H1 (cell line): ENCODE results near the gene C12orf56. TPM values are rescaled to one million over a fixed set of nuclear protein-coding genes. Genes with fewer than 3 reads are reported as not detected.

Source experiments
- CTCF ChIA-PET: fragments of 300-600 bp; sonication (Branson Sonifier 250); formaldehyde crosslinking; loops from one replicate; lab custom pipeline; 2021; ENCODE audit not compliant: partially characterized antibody; lab: Charles Lee
- POLR2A ChIA-PET: fragments of 300-600 bp; sonication (Branson Sonifier 250); formaldehyde crosslinking; loops from one replicate; lab custom pipeline; 2021; ENCODE audit warnings: inconsistent platforms; ENCODE audit not compliant: partially characterized antibody; lab: Charles Lee
- DNase-seq, 2 experiments: peaks; one replicate each; pipeline versions ENCODE4 v3.0.0 to v3.0.0-alpha.2; 2010 to 2022; ENCODE audit warnings: low spot score in 2 of 2, low read depth in 1 of 2, mixed read lengths in 1 of 2
- FAIRE-seq: peaks from 2 replicates; lab custom pipeline; 2011; peaks lifted over from hg19 to GRCh38; lab: Jason Lieb, UNC
- H2AFZ ChIP-seq: 2 replicates; pipeline ENCODE4 v1.8.1; 2012; ENCODE audit warnings: low read length, inconsistent platforms
- H2AK5ac ChIP-seq: 2 replicates; pipeline ENCODE4 v1.6.1; 2013; ENCODE audit warnings: low read depth, low read length
- H2BK120ac ChIP-seq: replicated peaks from 2 replicates; pipeline ENCODE3; 2013; ENCODE audit warnings: low read depth, low read length, inconsistent platforms
- H2BK12ac ChIP-seq: 2 replicates; pipeline ENCODE4 v1.6.1; 2013; ENCODE audit warnings: low read depth, low read length
- H2BK15ac ChIP-seq: 2 replicates; pipeline ENCODE4 v1.6.1; 2013; ENCODE audit warnings: low read length
- H2BK20ac ChIP-seq: 2 replicates; pipeline ENCODE4 v1.6.1; 2013; ENCODE audit warnings: low read length
- H2BK5ac ChIP-seq: 2 replicates; pipeline ENCODE4 v1.6.1; 2013; ENCODE audit warnings: low read depth, low read length
- H3K14ac ChIP-seq: 2 replicates; pipeline ENCODE4 v1.6.1; 2013; ENCODE audit warnings: inconsistent platforms; ENCODE audit not compliant: insufficient read length
- H3K18ac ChIP-seq: 2 replicates; pipeline ENCODE4 v1.6.1; 2013; ENCODE audit warnings: low read length; ENCODE audit errors: extremely low read depth
- H3K23ac ChIP-seq: 2 replicates; pipeline ENCODE4 v1.6.1; 2013; ENCODE audit warnings: inconsistent platforms; ENCODE audit not compliant: insufficient read length
- H3K23me2 ChIP-seq: 2 replicates; pipeline ENCODE4 v1.6.1; 2013; ENCODE audit warnings: low read depth, low read length
- H3K27ac ChIP-seq: 2 replicates; pipeline ENCODE4 v1.6.1; 2011; ENCODE audit warnings: low read depth, low read length, inconsistent platforms
- H3K27me3 ChIP-seq, 4 experiments: replicated peaks in 1 of 4; 1 replicate in 1 of 4; 2 replicates in 3 of 4; pipeline versions ENCODE4 v1.6.1 to v1.8.1; 2011 to 2013; ENCODE audit warnings: low read length in 3 of 4, mild to moderate bottlenecking in 3 of 4, inconsistent platforms in 2 of 4, mixed read lengths in 2 of 4, moderate library complexity in 1 of 4; ENCODE audit not compliant: control insufficient read depth in 3 of 4, insufficient read depth in 3 of 4; ENCODE audit errors: extremely low read depth in 1 of 4
- H3K36me3 ChIP-seq, 4 experiments: 2 replicates each; pipeline versions ENCODE4 v1.6.1 to v1.8.1; 2011 to 2013; ENCODE audit warnings: mild to moderate bottlenecking in 4 of 4, low read length in 3 of 4, moderate library complexity in 2 of 4, control low read depth in 1 of 4, inconsistent platforms in 1 of 4; ENCODE audit not compliant: insufficient read depth in 4 of 4, control insufficient read depth in 2 of 4
- H3K4ac ChIP-seq: replicated peaks from 2 replicates; pipeline ENCODE3; 2013; ENCODE audit warnings: low read length, low read depth, mixed read lengths, inconsistent platforms; ENCODE audit not compliant: insufficient read length
- H3K4me1 ChIP-seq, 4 experiments: replicated peaks in 1 of 4; 1 replicate in 1 of 4; 2 replicates in 3 of 4; pipeline versions ENCODE4 v1.6.1 to v1.8.1; 2011 to 2013; ENCODE audit warnings: low read length in 3 of 4, inconsistent platforms in 2 of 4, mixed read lengths in 1 of 4; ENCODE audit not compliant: insufficient read depth in 4 of 4, control insufficient read depth in 3 of 4
- H3K4me2 ChIP-seq, 2 experiments: 2 replicates each; pipeline versions ENCODE4 v1.6.1 to v1.8.1; 2011 to 2013; ENCODE audit warnings: low read depth in 2 of 2, low read length in 2 of 2, control low read depth in 1 of 2, inconsistent platforms in 1 of 2, mild to moderate bottlenecking in 1 of 2; ENCODE audit not compliant: insufficient read depth in 1 of 2
- H3K4me3 ChIP-seq, 4 experiments: fragments of 200-600, 300-600 bp in 1 of 4; sonication (generic), shearing (Covaris generic), sonication (Bioruptor Twin) in 1 of 4; 2 replicates each; pipeline versions ENCODE4 v1.5.1 to v1.8.1; 2011 to 2016; ENCODE audit warnings: low read length in 4 of 4, low read depth in 3 of 4, control low read depth in 2 of 4, inconsistent platforms in 2 of 4, mild to moderate bottlenecking in 2 of 4, mixed read lengths in 1 of 4, moderate library complexity in 1 of 4; ENCODE audit not compliant: insufficient read depth in 2 of 4; ENCODE audit errors: extremely low read depth in 1 of 4
- H3K56ac ChIP-seq: replicated peaks from 2 replicates; pipeline ENCODE3; 2013; ENCODE audit warnings: low read depth, mild to moderate bottlenecking, mixed read lengths, low read length, inconsistent platforms; ENCODE audit not compliant: insufficient read length
- H3K79me1 ChIP-seq: 2 replicates; pipeline ENCODE4 v1.6.1; 2013; ENCODE audit warnings: low read depth, low read length, control low read depth
- H3K79me2 ChIP-seq, 2 experiments: 2 replicates each; pipeline versions ENCODE4 v1.6.1 to v1.8.1; 2012 to 2013; ENCODE audit warnings: low read length in 2 of 2, mild to moderate bottlenecking in 2 of 2, inconsistent platforms in 1 of 2; ENCODE audit not compliant: insufficient read depth in 2 of 2, control insufficient read depth in 1 of 2
- H3K9ac ChIP-seq, 4 experiments: replicated peaks in 1 of 4; 1 replicate in 1 of 4; 2 replicates in 3 of 4; pipeline versions ENCODE4 v1.6.1 to v1.8.1; 2011 to 2013; ENCODE audit warnings: low read depth in 3 of 4, low read length in 3 of 4, control low read depth in 2 of 4, mild to moderate bottlenecking in 2 of 4, moderate library complexity in 2 of 4, inconsistent platforms in 1 of 4; ENCODE audit errors: extremely low read depth in 1 of 4
- H3K9me3 ChIP-seq, 2 experiments: 2 replicates each; pipeline versions ENCODE4 v1.6.1 to v1.8.1; 2012 to 2013; ENCODE audit warnings: mild to moderate bottlenecking in 2 of 2, moderate library complexity in 2 of 2, control low read depth in 1 of 2, inconsistent platforms in 1 of 2, low read depth in 1 of 2, low read length in 1 of 2, mixed read lengths in 1 of 2; ENCODE audit not compliant: insufficient read depth in 2 of 2
- H4K20me1 ChIP-seq, 2 experiments: replicated peaks in 1 of 2; 2 replicates each; pipeline versions ENCODE3 to v1.8.1; 2011 to 2013; ENCODE audit warnings: inconsistent platforms in 2 of 2, low read length in 2 of 2, mild to moderate bottlenecking in 1 of 2; ENCODE audit not compliant: insufficient read depth in 2 of 2, control insufficient read depth in 1 of 2
- H4K5ac ChIP-seq: 2 replicates; pipeline ENCODE4 v1.6.1; 2013; ENCODE audit warnings: low read length, low read depth, mixed read lengths, inconsistent platforms; ENCODE audit not compliant: insufficient read length
- H4K8ac ChIP-seq: 2 replicates; pipeline ENCODE4 v1.8.0; 2013; ENCODE audit warnings: mild to moderate bottlenecking, moderate library complexity, low read length, inconsistent platforms; ENCODE audit not compliant: insufficient read depth; ENCODE audit errors: extremely low read depth
- H4K91ac ChIP-seq: replicated peaks from 2 replicates; pipeline ENCODE3; 2013; ENCODE audit warnings: low read length, mixed read lengths, inconsistent platforms; ENCODE audit not compliant: insufficient read length
- GTF2F1 ChIP-seq: IDR thresholded peaks from 2 replicates; pipeline ENCODE4 v1.6.1; 2012; ENCODE audit warnings: low read depth, low read length, improper control_type of control experiment, borderline replicate concordance
- JUN ChIP-seq: IDR thresholded peaks from 2 replicates; pipeline ENCODE4 v1.6.1; 2011; ENCODE audit warnings: low read depth, mild to moderate bottlenecking, improper control_type of control experiment, low read length
- POLR2A ChIP-seq, 2 experiments: IDR thresholded peaks; 1 replicate in 1 of 2; 2 replicates in 1 of 2; pipeline ENCODE4 v1.6.1; 2011; ENCODE audit warnings: low read depth in 2 of 2, low read length in 2 of 2, mild to moderate bottlenecking in 2 of 2; ENCODE audit errors: control extremely low read depth in 1 of 2
- SP1 ChIP-seq: IDR thresholded peaks from 2 replicates; pipeline ENCODE4 v1.6.1; 2011; ENCODE audit warnings: low read depth, low read length
- YY1 ChIP-seq: IDR thresholded peaks from 2 replicates; pipeline ENCODE4 v1.6.1; 2011; ENCODE audit warnings: low read depth, mild to moderate bottlenecking, low read length
- WGBS, 2 experiments: shearing (Covaris generic) in 1 of 2; methylation state at CpG; one replicate each; pipeline versions ENCODE4 v1.1.6 to v1.1.7; 2013 to 2015; ENCODE audit warnings: low lambda C conversion rate in 2 of 2, mixed read lengths in 2 of 2, inconsistent platforms in 1 of 2, low coverage in 1 of 2, missing lambda C conversion rate in 1 of 2; ENCODE audit not compliant: insufficient replicate concordance in 2 of 2, insufficient coverage in 1 of 2, insufficient read length in 1 of 2; ENCODE audit errors: extremely low coverage in 1 of 2, missing lambda C conversion rate in 1 of 2; 5-methylcytosine and 5-hydroxymethylcytosine counted together
- polyA plus RNA-seq, 7 experiments: library from polyadenylated mRNA; depleted of rRNA in 3 of 7; stranded (reverse) in 5 of 7; unstranded in 2 of 7; fragments of >200 nt in 5 of 7; fragments of 200-250 nt in 2 of 7; gene quantifications; 1 replicate in 5 of 7; 2 replicates in 1 of 7; 4 replicates in 1 of 7; pipeline versions ENCODE4 v1.2.1 to v1.2.3, GENCODE V29; 2011 to 2013; ENCODE audit warnings: missing spikeins in 2 of 7, mixed read lengths in 2 of 7
- total RNA-seq: library from RNA; stranded (reverse); fragmentation: NEBNext Ultra II Directional; extraction: Animal tissue kit (Norgen Biotek cat#: 25700); gene quantifications from 2 replicates; pipeline ENCODE4 v1.2.1, GENCODE V29; 2021

C12orf56 gene
- total and polyA plus RNA-seq, 2 of the 8 experiments (the other 6 are each of a cell fraction or from before 2014, with no cell fraction given), result 1.1 to 2.9 TPM

GRCh38 chr12:64221651-64222008, 168.9 kb downstream of the C12orf56 start:
- no peak overlapping the region for H4K5ac ChIP-seq
- no peaks in the 10 kb centered on the region for H3K9me3 ChIP-seq
- no peak overlapping the region for H2BK12ac ChIP-seq
- no peaks in the 10 kb centered on the region for H3K23me2 ChIP-seq
- peak overlapping the region; percentile 46; the same call in 1 of the 2 replicates for H2AFZ ChIP-seq
- H2BK120ac ChIP-seq, result no peak overlapping the region
- FAIRE-seq (peak; percentile 71), DNase-seq (peak; percentile 38 to 91)
- peak overlapping the region; percentile 85; the same call in 1 of the 2 replicates for H2BK5ac ChIP-seq
- H3K18ac ChIP-seq, result no peak overlapping the region; the same call in 1 of the 2 replicates
- H2AK5ac ChIP-seq, result no peak overlapping the region
- H3K4me2 ChIP-seq, result peak overlapping the region; percentile 43 to 63
- H3K14ac ChIP-seq, result no peak overlapping the region
- no peaks in the 10 kb centered on the region for H3K79me1 ChIP-seq
- H3K56ac ChIP-seq, result no peak overlapping the region
- H3K27me3 ChIP-seq, result no peaks in the 10 kb centered on the region
- ChIA-PET POLR2A (interaction anchor here (0.8 to 1.4 kb wide), 7 partner anchors 11 to 52 kb away, joined by 3 to 5 read pairs (median 3); no protein-coding TSS in a partner anchor), CTCF (interaction anchor here (0.6 to 1.0 kb wide), 2 partner anchors 53 to 200 kb away, joined by 3 read pairs; no protein-coding TSS in a partner anchor)
- H3K23ac ChIP-seq, result no peak overlapping the region
- peaks cover 0 to 10% (median 3%) of the 10 kb centered on the region in 4 experiments; a peak in 5 of 7 replicates for H3K4me1 ChIP-seq
- peak overlapping the region; percentile 74 to 95 (median 79) for H3K4me3 ChIP-seq
- peak overlapping the region; percentile 76 for H3K27ac ChIP-seq
- no peaks in the 10 kb centered on the region for H3K36me3 ChIP-seq
- H3K4ac ChIP-seq, result no peak overlapping the region
- H4K8ac ChIP-seq, result peak overlapping the region; percentile 96; the same call in 1 of the 2 replicates
- no peaks in the 10 kb centered on the region for H4K20me1 ChIP-seq
- 0 out of 4 replicates have a peak, but pooled peaks cover 0 to 2% of the 10 kb centered on the region in 2 experiments for H3K79me2 ChIP-seq
- 1% methylated on average over 16 of the region's 16 CpGs; no CpG with 5 or more reads in 1 of the 2 experiments for WGBS, 2 experiments
- peak overlapping the region; percentile 54 to 92 (median 84) for H3K9ac ChIP-seq
- H2BK20ac ChIP-seq, result no peak overlapping the region
- no peak overlapping the region for H4K91ac ChIP-seq
- H2BK15ac ChIP-seq, result no peak overlapping the region
- peak in 1 of 2 experiments; percentile 71; a peak in 1 of 3 replicates for TF ChIP-seq POLR2A (IDR thresholded peaks at IDR 0.05; ENCODE audit: control extremely low read depth in 1 of 2, low read depth in 2 of 2, low read length in 2 of 2)
- no peak for TF ChIP-seq GTF2F1
- TF ChIP-seq JUN, result no peak
- 0 out of 2 replicates have a peak, but pooled peaks have one; percentile 9 for TF ChIP-seq YY1
- no peak for TF ChIP-seq SP1
